ENCODE results near the gene TLE2.

The TLE2 gene

DNA sequence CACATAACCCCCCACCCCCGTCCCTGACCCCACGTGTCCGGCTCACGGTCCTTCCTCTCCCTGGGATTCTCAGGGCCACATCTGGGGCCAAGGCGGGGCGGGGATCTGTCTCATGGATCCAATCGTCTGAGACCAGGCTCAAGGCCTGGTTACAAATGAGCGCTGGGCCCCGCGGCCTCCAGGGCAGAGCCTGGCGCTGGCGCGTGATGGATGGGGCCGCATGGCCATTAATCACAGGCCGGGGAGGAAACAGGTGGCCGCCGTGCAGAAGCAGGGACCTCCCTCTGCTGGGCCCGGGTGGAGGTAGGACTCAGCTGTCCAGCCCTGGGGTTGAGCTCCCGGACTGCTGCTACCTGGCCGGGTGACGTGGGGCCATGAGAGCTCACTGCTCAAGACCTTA lies 39.0 kb upstream of the TLE2 start:
- H3K4me3 ChIP-seq (ENCODE audit: low read depth, low read length), result no peak overlapping the region
- ChIA-PET POLR2A (interaction anchor here (0.7 kb wide), 1 partner anchor 69 kb away, joined by 3 read pairs; no protein-coding TSS in a partner anchor), CTCF (interaction anchor here (1.8 kb wide), 1 partner anchor 8 kb away, joined by 9 read pairs; no protein-coding TSS in a partner anchor)

DNA sequence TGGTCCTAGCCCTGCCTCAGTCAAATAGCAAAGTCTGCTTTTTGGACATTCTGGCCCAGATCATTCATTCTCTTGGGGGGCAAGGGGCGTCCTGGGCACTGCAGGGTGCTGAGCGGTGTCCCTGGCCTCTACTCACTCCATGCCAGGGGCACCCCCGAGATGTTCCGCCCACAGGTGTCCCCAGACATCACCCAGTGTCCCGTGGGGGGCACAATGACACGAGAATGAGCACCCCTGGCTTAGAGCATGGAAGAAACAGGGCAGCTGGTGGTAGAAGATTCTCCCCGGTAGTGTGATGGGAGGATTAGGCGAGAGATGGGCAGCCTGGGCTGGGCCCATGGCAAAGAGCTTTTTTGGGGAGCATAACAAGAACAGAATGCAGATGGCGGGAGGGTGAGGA lies 38.5 kb upstream of the TLE2 start:
- DNase-seq (ENCODE audit: low read depth, low spot score), result no peak
- POLR2A ChIA-PET, result interaction anchor here (0.7 kb wide), 1 partner anchor 69 kb away, joined by 3 read pairs; no protein-coding TSS in a partner anchor
- CTCF ChIA-PET, result interaction anchor here (1.8 kb wide), 1 partner anchor 9 kb away, joined by 9 read pairs; no protein-coding TSS in a partner anchor
- H3K4me3 ChIP-seq (ENCODE audit: low read depth, low read length), result no peak overlapping the region
- TF ChIP-seq, protein P1, sequence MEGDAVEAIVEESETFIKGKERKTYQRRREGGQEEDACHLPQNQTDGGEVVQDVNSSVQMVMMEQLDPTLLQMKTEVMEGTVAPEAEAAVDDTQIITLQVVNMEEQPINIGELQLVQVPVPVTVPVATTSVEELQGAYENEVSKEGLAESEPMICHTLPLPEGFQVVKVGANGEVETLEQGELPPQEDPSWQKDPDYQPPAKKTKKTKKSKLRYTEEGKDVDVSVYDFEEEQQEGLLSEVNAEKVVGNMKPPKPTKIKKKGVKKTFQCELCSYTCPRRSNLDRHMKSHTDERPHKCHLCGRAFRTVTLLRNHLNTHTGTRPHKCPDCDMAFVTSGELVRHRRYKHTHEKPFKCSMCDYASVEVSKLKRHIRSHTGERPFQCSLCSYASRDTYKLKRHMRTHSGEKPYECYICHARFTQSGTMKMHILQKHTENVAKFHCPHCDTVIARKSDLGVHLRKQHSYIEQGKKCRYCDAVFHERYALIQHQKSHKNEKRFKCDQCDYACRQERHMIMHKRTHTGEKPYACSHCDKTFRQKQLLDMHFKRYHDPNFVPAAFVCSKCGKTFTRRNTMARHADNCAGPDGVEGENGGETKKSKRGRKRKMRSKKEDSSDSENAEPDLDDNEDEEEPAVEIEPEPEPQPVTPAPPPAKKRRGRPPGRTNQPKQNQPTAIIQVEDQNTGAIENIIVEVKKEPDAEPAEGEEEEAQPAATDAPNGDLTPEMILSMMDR (IDR thresholded peaks at IDR 0.05; ENCODE audit: insufficient read depth, low read length, missing control alignments), result no peak

More for the DNA sequence above, 39.0 kb upstream of the TLE2 start:
- TF ChIP-seq, protein P1 (IDR thresholded peaks at IDR 0.05; ENCODE audit: insufficient read depth, low read length, missing control alignments), result no peak
- no peak for DNase-seq (ENCODE audit: low read depth, low spot score)

DNA sequence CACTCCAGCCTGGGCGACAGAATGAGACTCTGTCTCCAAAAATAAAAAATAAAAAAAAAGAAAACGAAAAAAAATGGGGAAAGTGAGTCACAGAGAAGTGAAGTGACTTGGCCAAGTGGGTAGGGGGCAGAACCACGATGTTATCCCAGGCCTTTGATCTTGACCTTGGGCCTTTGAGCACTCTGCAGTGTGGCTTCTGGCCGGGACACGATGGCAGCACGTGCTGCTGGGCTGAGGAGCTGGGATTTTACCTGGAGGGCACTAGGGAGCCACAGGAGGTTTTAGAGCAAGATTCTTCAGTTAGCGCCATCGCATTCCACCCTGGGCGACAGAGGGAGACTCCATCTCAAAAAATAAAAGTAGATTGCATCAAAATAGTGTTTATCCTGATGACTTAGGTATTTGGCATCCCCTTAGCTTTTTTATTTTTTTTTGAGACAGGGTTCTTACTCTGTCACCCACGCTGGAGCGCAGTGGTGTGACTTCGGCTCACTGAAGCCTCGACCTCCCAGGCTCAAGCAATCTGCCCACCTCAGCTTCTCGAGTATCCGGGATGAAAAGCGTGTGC lies 37.5 kb upstream of the TLE2 start:
- CTCF ChIA-PET, result interaction anchor here (0.9 to 1.0 kb wide), 3 partner anchors 9 to 14 kb away, joined by 3 to 6 read pairs (median 4); no protein-coding TSS in a partner anchor
- DNase-seq (ENCODE audit: low read depth, low spot score), result no peak
- POLR2A ChIA-PET, result no interaction called here
- H3K4me3 ChIP-seq (ENCODE audit: low read depth, low read length), result no peak overlapping the region
- TF ChIP-seq, protein P1 (IDR thresholded peaks at IDR 0.05; ENCODE audit: insufficient read depth, low read length, missing control alignments), result no peak

DNA sequence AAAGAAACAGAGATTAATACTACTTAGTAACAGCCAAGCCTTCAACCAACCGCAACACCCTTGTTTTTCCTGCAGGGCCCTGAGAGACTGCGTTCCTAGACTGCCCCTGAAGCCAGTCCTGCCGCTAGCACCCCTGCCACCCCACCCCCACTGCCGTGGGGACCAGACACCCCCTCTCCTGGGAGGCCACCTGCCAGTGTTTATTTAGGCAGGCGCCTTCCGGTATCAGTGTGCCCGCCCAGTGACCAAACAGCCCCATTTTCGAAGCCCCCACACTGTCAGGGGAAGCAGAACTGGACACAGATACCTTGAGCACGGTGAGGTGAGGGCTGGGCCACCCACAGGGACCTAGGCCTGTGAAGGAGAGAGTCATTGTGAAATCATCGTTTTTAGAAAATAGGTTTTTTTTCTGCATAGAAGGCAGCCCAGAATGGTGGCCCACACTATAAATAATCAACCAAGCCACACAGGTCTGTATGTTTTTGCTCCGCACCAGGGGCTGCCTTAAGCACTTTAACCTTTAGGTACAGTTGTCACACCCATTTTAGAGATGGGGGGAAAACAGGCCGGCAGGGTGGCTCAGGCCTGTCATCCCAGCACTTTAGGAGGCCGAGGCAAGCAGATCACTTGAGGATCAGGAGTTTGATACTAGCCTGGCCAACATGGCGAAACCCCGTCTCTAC lies 36.7 kb upstream of the TLE2 start:
- H3K4me3 ChIP-seq (ENCODE audit: low read depth, low read length), result no peak overlapping the region
- TF ChIP-seq, protein P1 (IDR thresholded peaks at IDR 0.05; ENCODE audit: insufficient read depth, low read length, missing control alignments), result no peak
- ChIA-PET CTCF (interaction anchor here (0.9 to 1.0 kb wide), 3 partner anchors 10 to 15 kb away, joined by 3 to 6 read pairs (median 4); no protein-coding TSS in a partner anchor), POLR2A (no interaction called here)
- DNase-seq (ENCODE audit: low read depth, low spot score), result no peak

DNA sequence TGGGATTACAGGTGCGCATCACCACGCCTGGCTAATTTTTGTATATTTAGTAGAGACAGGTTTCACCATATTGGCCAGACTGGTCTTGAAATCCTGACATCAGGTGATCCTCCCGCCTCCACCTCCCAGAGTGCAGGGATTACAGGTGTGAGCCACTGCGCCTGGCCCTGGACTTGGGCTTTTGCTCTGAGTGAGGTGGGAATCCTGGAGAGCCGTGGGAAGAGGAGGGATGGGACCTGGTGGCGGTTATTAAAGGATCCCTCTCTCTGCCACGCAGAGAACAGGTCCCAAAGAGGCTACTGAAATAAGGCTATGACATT lies 34.9 kb upstream of the TLE2 start:
- POLR2A ChIA-PET, result no interaction called here
- TF ChIP-seq, protein P1 (IDR thresholded peaks at IDR 0.05; ENCODE audit: insufficient read depth, low read length, missing control alignments), result no peak
- DNase-seq (ENCODE audit: low read depth, low spot score), result no peak
- H3K4me3 ChIP-seq (ENCODE audit: low read depth, low read length), result no peak overlapping the region
- CTCF ChIA-PET, result interaction anchor here (1.3 kb wide), 1 partner anchor 9 kb away, joined by 4 read pairs; no protein-coding TSS in a partner anchor

All from AG04449 (cell line).